Colonic mucosa (tissue), 4 donors: Measurements from ENCODE around the gene EEF2. TPM values are rescaled to one million over a fixed set of nuclear protein-coding genes. Genes with fewer than 3 reads are reported as not detected.
"Not testable (repeated sequence)": the region's sequence is repeated elsewhere in the genome, so short reads cannot be mapped to it uniquely, and the experiment has no call there.

ENCODE experiments used
- DNase-seq: peaks from one replicate; pipeline ENCODE4 v3.0.0-alpha.2; 2020
- H3K27ac ChIP-seq: fragments of 200-600 bp; one replicate; pipeline ENCODE4 v1.8.0; 2021
- H3K27me3 ChIP-seq: fragments of 200-600 bp; one replicate; pipeline ENCODE4 v1.8.0; 2021
- H3K36me3 ChIP-seq: fragments of 200-600 bp; one replicate; pipeline ENCODE4 v1.8.0; 2021
- H3K4me1 ChIP-seq: fragments of 200-600 bp; one replicate; pipeline ENCODE4 v1.8.0; 2021; ENCODE audit warnings: mild to moderate bottlenecking
- H3K4me3 ChIP-seq: fragments of 200-600 bp; one replicate; pipeline ENCODE4 v1.8.0; 2021
- H3K9ac ChIP-seq, 2 donors: one replicate each; pipeline ENCODE4 v1.7.0; 2013; ENCODE audit warnings: control low read depth in 2 of 2, low read depth in 2 of 2, low read length in 2 of 2
- H3K9me3 ChIP-seq: fragments of 200-600 bp; one replicate; pipeline ENCODE4 v1.8.0; 2021
- intact Hi-C: fragments of 100-400 bp; cut with DNase I; formaldehyde crosslinking; loops from one replicate; pipeline ENCODE4 v1.14.1; 2022
- total RNA-seq, 2 donors: library from RNA; stranded (reverse); fragmentation: NEBNext Ultra II Directional in 1 of 2; extraction: Animal tissue kit (Norgen Biotek cat#: 25700) in 1 of 2; gene quantifications; one replicate each; pipeline ENCODE4 v1.2.1, GENCODE V29; 2021
- TF ChIP-seq, protein P1 (sequence below): fragments of 200-600 bp; IDR thresholded peaks from one replicate; pipeline ENCODE4 v1.8.0; 2022; ENCODE audit warnings: antibody characterized with exemption, mild to moderate bottlenecking
- donor health status: healthy.
- donor health status: DM: no; HTN: no; CAD: no.
- donor health status: DM: no; HTN: no; CAD: no.

The EEF2 gene
- total RNA-seq, 2 donors from 2014 or later: 2,109 to 2,241 TPM

- DNase-seq: no peak
- Histone ChIP-seq H3K27ac (no peak overlapping the region), H3K36me3 (no peaks in the 10 kb centered on the region), H3K4me1 (no peaks in the 10 kb centered on the region), H3K9me3 (no peaks in the 10 kb centered on the region), H3K27me3 (no peaks in the 10 kb centered on the region), H3K9ac (no peak overlapping the region), H3K4me3 (no peak overlapping the region)
- TF ChIP-seq, protein P1, sequence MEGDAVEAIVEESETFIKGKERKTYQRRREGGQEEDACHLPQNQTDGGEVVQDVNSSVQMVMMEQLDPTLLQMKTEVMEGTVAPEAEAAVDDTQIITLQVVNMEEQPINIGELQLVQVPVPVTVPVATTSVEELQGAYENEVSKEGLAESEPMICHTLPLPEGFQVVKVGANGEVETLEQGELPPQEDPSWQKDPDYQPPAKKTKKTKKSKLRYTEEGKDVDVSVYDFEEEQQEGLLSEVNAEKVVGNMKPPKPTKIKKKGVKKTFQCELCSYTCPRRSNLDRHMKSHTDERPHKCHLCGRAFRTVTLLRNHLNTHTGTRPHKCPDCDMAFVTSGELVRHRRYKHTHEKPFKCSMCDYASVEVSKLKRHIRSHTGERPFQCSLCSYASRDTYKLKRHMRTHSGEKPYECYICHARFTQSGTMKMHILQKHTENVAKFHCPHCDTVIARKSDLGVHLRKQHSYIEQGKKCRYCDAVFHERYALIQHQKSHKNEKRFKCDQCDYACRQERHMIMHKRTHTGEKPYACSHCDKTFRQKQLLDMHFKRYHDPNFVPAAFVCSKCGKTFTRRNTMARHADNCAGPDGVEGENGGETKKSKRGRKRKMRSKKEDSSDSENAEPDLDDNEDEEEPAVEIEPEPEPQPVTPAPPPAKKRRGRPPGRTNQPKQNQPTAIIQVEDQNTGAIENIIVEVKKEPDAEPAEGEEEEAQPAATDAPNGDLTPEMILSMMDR: no peak
- intact Hi-C loops: no loop called here
These were observed 39.4 kb downstream of the EEF2 start for GRCh38 chr19:3945838-3946237.

- no peaks in the 10 kb centered on the region for H3K27me3 ChIP-seq
- no peak overlapping the region for H3K27ac ChIP-seq
- H3K36me3 ChIP-seq: no peaks in the 10 kb centered on the region
- H3K4me3 ChIP-seq: no peak overlapping the region
- H3K9me3 ChIP-seq: no peaks in the 10 kb centered on the region
- H3K4me1 ChIP-seq: no peaks in the 10 kb centered on the region
- DNase-seq: no peak
- no peak overlapping the region for H3K9ac ChIP-seq
- intact Hi-C loops: no loop called here
- TF ChIP-seq, protein P1: no peak
These were observed 41.1 kb downstream of the EEF2 start for GRCh38 chr19:3944018-3944721.

DNA sequence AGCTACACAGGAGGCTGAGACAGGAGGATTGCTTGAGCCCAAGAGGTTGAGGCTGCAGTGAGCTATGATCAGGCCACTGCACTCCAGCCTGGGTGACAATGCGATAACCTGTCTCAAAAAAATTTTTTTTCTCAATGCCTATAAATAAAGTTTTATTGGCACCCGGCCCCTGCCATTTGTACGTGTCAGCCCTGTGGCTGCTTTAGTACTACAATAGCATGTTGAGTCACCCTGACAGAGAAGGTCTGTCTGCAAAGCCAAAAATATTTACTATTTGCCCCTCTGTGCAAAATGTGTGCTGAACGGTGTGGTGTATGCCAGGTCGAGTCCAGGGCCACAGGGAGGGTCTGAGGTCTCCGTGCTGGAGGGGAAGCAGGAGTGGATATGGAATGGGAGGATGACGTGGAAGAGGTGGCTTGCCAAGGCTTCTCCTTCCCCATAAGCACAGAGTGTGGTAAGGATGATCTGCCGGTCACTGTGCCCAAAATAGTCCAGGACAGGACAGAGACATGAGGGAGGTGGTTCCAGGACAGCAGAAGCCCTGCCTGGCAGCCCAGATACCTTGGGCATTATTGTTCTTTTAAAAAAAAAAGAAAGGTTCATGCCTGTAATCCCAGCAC lies 42.4 kb downstream of the EEF2 start:
- Histone ChIP-seq H3K9ac (no peak overlapping the region), H3K27me3 (no peaks in the 10 kb centered on the region), H3K27ac (no peak overlapping the region), H3K4me1 (no peaks in the 10 kb centered on the region), H3K36me3 (no peaks in the 10 kb centered on the region), H3K4me3 (no peak overlapping the region), H3K9me3 (no peaks in the 10 kb centered on the region)
- intact Hi-C loops: no loop called here
- TF ChIP-seq, protein P1: no peak
- DNase-seq: no peak

GRCh38 chr19:3938300-3938950 lies 46.8 kb downstream of the EEF2 start:
- H3K36me3 ChIP-seq, H3K4me1 ChIP-seq, H3K9ac ChIP-seq, DNase-seq, H3K27ac ChIP-seq, H3K27me3 ChIP-seq, H3K9me3 ChIP-seq, H3K4me3 ChIP-seq, intact Hi-C loops: not testable (repeated sequence)

- peaks cover 5% of the 10 kb centered on the region for H3K27me3 ChIP-seq
- no peaks in the 10 kb centered on the region for H3K36me3 ChIP-seq
- intact Hi-C loops: no loop called here
- no peaks in the 10 kb centered on the region for H3K4me1 ChIP-seq
- H3K9me3 ChIP-seq: no peaks in the 10 kb centered on the region
- no peak overlapping the region for H3K9ac ChIP-seq
- no peak overlapping the region for H3K4me3 ChIP-seq
- TF ChIP-seq, protein P1: no peak
- no peak for DNase-seq
- no peak overlapping the region for H3K27ac ChIP-seq
These were observed 48.5 kb downstream of the EEF2 start for GRCh38 chr19:3936506-3937442.
